SK-N-SH treated with all-trans-retinoic acid at 6 μM for 48 hours (cell line): ENCODE data around the gene LRWD1.
"Not testable (repeated sequence)": the region's sequence is repeated elsewhere in the genome, so short reads cannot be mapped to it uniquely, and the experiment has no call there.

Experiments used
- PATZ1 ChIP-seq: fragments of 250-450 bp; sonication (Bioruptor Pico); IDR thresholded peaks from 2 replicates; pipeline ENCODE4 v1.8.0; 2020; ENCODE audit warnings: mild to moderate bottlenecking, moderate library complexity, borderline replicate concordance
- RARB ChIP-seq: fragments of 250-450 bp; sonication (Bioruptor Pico); IDR thresholded peaks from 2 replicates; pipeline ENCODE4 v1.8.0; 2021; ENCODE audit warnings: mild to moderate bottlenecking, moderate library complexity
- SNAI2 ChIP-seq: fragments of 250-450 bp; sonication (Bioruptor Pico); IDR thresholded peaks from 2 replicates; pipeline ENCODE4 v1.5.0; 2020; ENCODE audit warnings: mild to moderate bottlenecking, moderate library complexity
- TOX ChIP-seq: fragments of 250-450 bp; sonication (Bioruptor Pico); IDR thresholded peaks from 2 replicates; pipeline ENCODE4 v1.8.0; 2021; ENCODE audit warnings: mild to moderate bottlenecking, moderate library complexity, borderline replicate concordance
- ZFP30 ChIP-seq: fragments of 450-650 bp; formaldehyde crosslinking; IDR thresholded peaks from 2 replicates; pipeline ENCODE4 v1.5.0; 2022; ENCODE audit warnings: mild to moderate bottlenecking, moderate library complexity
- ZNF70 ChIP-seq: fragments of 450-650 bp; formaldehyde crosslinking; IDR thresholded peaks from 2 replicates; pipeline ENCODE4 v1.5.0; 2020; ENCODE audit warnings: mild to moderate bottlenecking, moderate library complexity
- ZNF8 ChIP-seq: fragments of 450-650 bp; formaldehyde crosslinking; IDR thresholded peaks from 2 replicates; pipeline ENCODE4 v1.5.0; 2020; ENCODE audit warnings: mild to moderate bottlenecking, moderate library complexity

DNA sequence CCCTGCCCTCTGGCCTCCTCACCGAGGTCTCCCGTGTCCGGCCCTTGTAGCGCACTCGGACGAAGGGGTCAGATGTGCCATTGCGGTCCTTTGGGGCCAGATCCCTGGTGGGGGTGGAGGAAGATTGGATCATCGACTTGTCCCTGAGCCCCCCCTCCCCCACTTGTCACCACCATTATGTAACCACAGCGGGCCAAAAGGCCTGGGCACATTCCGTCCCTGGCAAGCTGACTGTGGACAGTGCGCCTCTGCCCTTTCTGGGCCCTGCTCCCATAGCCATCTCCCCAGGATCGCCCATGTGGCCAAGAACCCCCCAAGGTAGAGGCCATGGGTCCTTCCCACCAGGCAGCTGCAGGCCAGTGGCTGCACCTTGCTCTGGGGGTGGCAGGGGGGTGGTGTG lies 38.4 kb downstream of the LRWD1 start:
- TF ChIP-seq TOX, ZNF70, RARB, PATZ1, ZNF8, SNAI2, ZFP30 (CRISPR knock-in tag): not testable (repeated sequence)
